CD4-positive, alpha-beta T cell (primary cell): ENCODE results near the gene C16orf86. TPM values are rescaled to one million over a fixed set of nuclear protein-coding genes. Genes with fewer than 3 reads are reported as not detected.

Experiments used
- ATAC-seq: fragments of 200-7000 bp; cut with Tn5 transposase; one replicate; pipeline ENCODE4 v1.10.0; 2022; ENCODE audit warnings: mild to moderate bottlenecking; ENCODE audit not compliant: poor library complexity
- CTCF ChIA-PET: fragments of 350-600 bp; sonication (Branson Sonifier 250); formaldehyde crosslinking; loops from one replicate; lab custom pipeline; 2021; ENCODE audit warnings: antibody characterized with exemption, inconsistent platforms; lab: Charles Lee
- POLR2A ChIA-PET: fragments of 350-600 bp; sonication (Branson Sonifier 250); formaldehyde crosslinking; loops from one replicate; lab custom pipeline; 2021; ENCODE audit warnings: antibody characterized with exemption, inconsistent platforms; lab: Charles Lee
- DNase-seq, 14 experiments: peaks; one replicate each; pipeline ENCODE4 v3.0.0-alpha.2; 2013 to 2020; ENCODE audit warnings: mixed read lengths in 2 of 14
- H3K27ac ChIP-seq, 2 donors: one replicate each; pipeline versions ENCODE4 v1.5.1 to v1.7.0; 2013; ENCODE audit warnings: low read length in 2 of 2, low read depth in 1 of 2, mild to moderate bottlenecking in 1 of 2
- H3K27me3 ChIP-seq, 2 experiments: 1 replicate in 1 of 2; 2 replicates in 1 of 2; pipeline versions ENCODE4 v1.6.1 to v1.7.0; 2013; ENCODE audit warnings: low read length in 2 of 2, control low read depth in 1 of 2, mild to moderate bottlenecking in 1 of 2, moderate library complexity in 1 of 2; ENCODE audit not compliant: insufficient read depth in 2 of 2, control insufficient read depth in 1 of 2
- H3K36me3 ChIP-seq: one replicate; pipeline ENCODE4 v1.6.1; 2013; ENCODE audit warnings: low read length, control low read depth; ENCODE audit not compliant: insufficient read depth
- H3K4me1 ChIP-seq: one replicate; pipeline ENCODE4 v1.6.1; 2013; ENCODE audit warnings: low read length, control low read depth; ENCODE audit not compliant: insufficient read depth
- H3K4me3 ChIP-seq: one replicate; pipeline ENCODE4 v1.5.1; 2013; ENCODE audit warnings: mild to moderate bottlenecking, low read length, moderate library complexity
- H3K9me3 ChIP-seq, 2 experiments: 1 replicate in 1 of 2; 2 replicates in 1 of 2; pipeline versions ENCODE4 v1.6.1 to v1.7.0; 2013; ENCODE audit warnings: low read length in 2 of 2, mild to moderate bottlenecking in 2 of 2, control low read depth in 1 of 2, moderate library complexity in 1 of 2; ENCODE audit not compliant: control insufficient read depth in 1 of 2, insufficient read depth in 1 of 2
- H3K27ac Mint-ChIP-seq: one replicate; pipeline ENCODE4 v1.8.0; 2020; ENCODE audit warnings: mixed read lengths
- H3K27me3 Mint-ChIP-seq: one replicate; pipeline ENCODE4 v1.8.0; 2021; ENCODE audit warnings: mixed read lengths
- H3K36me3 Mint-ChIP-seq: one replicate; pipeline ENCODE4 v1.8.0; 2021; ENCODE audit warnings: low read depth, mixed read lengths
- H3K4me1 Mint-ChIP-seq: one replicate; pipeline ENCODE4 v1.8.0; 2021; ENCODE audit warnings: low read depth, mixed read lengths
- H3K4me3 Mint-ChIP-seq: one replicate; pipeline ENCODE4 v1.8.0; 2020; ENCODE audit warnings: mild to moderate bottlenecking, mixed read lengths
- H3K9me3 Mint-ChIP-seq: one replicate; pipeline ENCODE4 v1.8.0; 2020; ENCODE audit warnings: mixed read lengths
- CTCF ChIP-seq: fragments of 200-600 bp; IDR thresholded peaks from one replicate; pipeline ENCODE4 v1.8.0; 2022; ENCODE audit warnings: antibody characterized with exemption, mild to moderate bottlenecking
- intact Hi-C, 2 experiments: fragments of 100-400 bp; cut with DNase I in 1 of 2; cut with micrococcal nuclease in 1 of 2; formaldehyde crosslinking; loops; one replicate each; pipeline versions ENCODE4 v1.15.1 to v1.9.0; 2023 to 2025; cut with DNase I, micrococcal nuclease
- total RNA-seq, 174 experiments: library from RNA in 2 of 174; stranded (reverse) in 2 of 174; gene quantifications; one replicate each; pipeline ENCODE4 v1.2.3 and lab custom pipeline; 2021 to 2026

Gene C16orf86
- total RNA-seq, 2 experiments from 2014 or later, result 2.0 to 2.4 TPM

GRCh38 chr16:67653789-67654402 is 12.7 kb upstream of the C16orf86 start:
- Histone ChIP-seq H3K4me1 (peaks cover 14% of the 10 kb centered on the region), H3K36me3 (peaks cover 88% of the 10 kb centered on the region), H3K27ac (no peak overlapping the region), H3K27me3 (no peaks in the 10 kb centered on the region), H3K4me3 (no peak overlapping the region), H3K9me3 (no peaks in the 10 kb centered on the region)
- Mint-ChIP-seq H3K4me1 (peaks cover 16% of the 10 kb centered on the region), H3K4me3 (no peak overlapping the region), H3K27ac (no peak overlapping the region), H3K36me3 (peaks cover 59% of the 10 kb centered on the region), H3K27me3 (no peaks in the 10 kb centered on the region), H3K9me3 (no peaks in the 10 kb centered on the region)
- intact Hi-C loops, result no loop called here
- ATAC-seq (no peak), DNase-seq (peak in 1 of 14 experiments; percentile 20)
- POLR2A ChIA-PET, result no interaction called here
- no peak for TF ChIP-seq CTCF
- CTCF ChIA-PET, result no interaction called here

DNA sequence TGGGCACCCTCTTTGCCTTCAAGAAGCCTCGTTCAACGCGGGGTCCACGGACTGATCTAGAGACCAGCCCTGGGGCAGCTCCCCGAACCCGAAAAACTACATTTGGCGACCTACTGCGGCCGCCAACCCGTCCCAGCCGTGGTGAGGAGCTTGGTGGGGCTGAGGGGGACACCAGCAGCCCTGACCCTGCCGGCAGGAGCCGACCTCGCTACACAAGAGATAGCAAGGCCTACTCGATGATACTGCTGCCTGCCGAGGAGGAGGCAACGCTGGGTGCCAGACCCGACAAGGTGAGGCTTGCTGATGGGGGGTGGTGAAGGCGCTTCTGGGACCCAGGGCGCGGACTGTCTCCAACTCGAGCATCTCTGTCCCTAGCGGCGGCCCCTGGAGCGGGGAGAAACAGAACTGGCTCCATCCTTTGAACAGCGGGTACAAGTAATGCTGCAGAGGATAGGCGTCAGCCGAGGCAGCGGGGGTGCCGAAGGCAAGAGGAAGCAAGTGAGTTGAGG is 12.2 kb upstream of the C16orf86 start:
- no peak for ATAC-seq
- peak in 1 of 14 experiments; percentile 25 for DNase-seq
- Mint-ChIP-seq H3K27me3 (no peaks in the 10 kb centered on the region), H3K4me1 (peaks cover 21% of the 10 kb centered on the region), H3K9me3 (no peaks in the 10 kb centered on the region), H3K4me3 (no peak overlapping the region), H3K27ac (no peak overlapping the region), H3K36me3 (peaks cover 59% of the 10 kb centered on the region)
- Histone ChIP-seq H3K27me3 (no peaks in the 10 kb centered on the region), H3K36me3 (peaks cover 82% of the 10 kb centered on the region), H3K4me3 (no peak overlapping the region), H3K27ac (no peak overlapping the region), H3K4me1 (peaks cover 20% of the 10 kb centered on the region), H3K9me3 (no peaks in the 10 kb centered on the region)
- CTCF ChIA-PET, result no interaction called here
- TF ChIP-seq CTCF, result no peak
- intact Hi-C loops, result no loop called here
- POLR2A ChIA-PET, result no interaction called here

DNA sequence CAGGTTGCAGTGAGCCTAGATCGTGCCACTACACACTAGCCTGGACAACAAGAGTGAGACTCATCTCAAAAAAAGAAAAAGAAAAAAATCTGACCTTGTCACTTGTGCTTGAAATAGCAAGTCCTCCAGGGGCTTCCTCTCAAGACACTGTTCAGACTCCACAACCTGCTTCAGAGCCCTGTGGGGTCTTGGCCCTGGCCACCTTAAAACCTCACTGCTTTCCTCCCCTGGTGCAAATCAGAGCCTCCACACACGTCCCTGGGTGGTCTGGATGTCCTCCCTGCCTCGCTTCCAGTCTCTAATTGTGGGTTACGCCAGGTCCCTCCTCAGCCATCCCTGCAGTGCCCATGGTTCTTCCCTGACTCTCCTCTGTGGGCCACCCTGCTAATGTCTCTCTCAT is 11.3 kb upstream of the C16orf86 start:
- H3K27me3 ChIP-seq, result no peaks in the 10 kb centered on the region
- TF ChIP-seq CTCF, result no peak
- Mint-ChIP-seq H3K27ac (peak overlapping the region; percentile 24), H3K36me3 (peaks cover 53% of the 10 kb centered on the region), H3K4me3 (peak overlapping the region; percentile 43), H3K9me3 (no peaks in the 10 kb centered on the region), H3K27me3 (no peaks in the 10 kb centered on the region), H3K4me1 (peaks cover 16% of the 10 kb centered on the region)
- no peak overlapping the region for H3K4me3 ChIP-seq
- ChIA-PET CTCF (no interaction called here), POLR2A (no interaction called here)
- ATAC-seq, result no peak
- H3K9me3 ChIP-seq, result no peaks in the 10 kb centered on the region
- intact Hi-C loops, result no loop called here
- H3K27ac ChIP-seq, result no peak overlapping the region
- DNase-seq, result no peak
- H3K4me1 ChIP-seq, result peaks cover 22% of the 10 kb centered on the region
- peaks cover 73% of the 10 kb centered on the region for H3K36me3 ChIP-seq
